GM18517 (cell line): ENCODE results near the gene SLC22A13.

Experiments
- ATAC-seq: cut with Tn5 transposase; IDR thresholded peaks from one replicate; pipeline ENCODE4 v1.9.1; 2021; ENCODE audit warnings: mild to moderate bottlenecking, moderate library complexity; ENCODE audit not compliant: unreplicated experiment

The SLC22A13 gene

DNA sequence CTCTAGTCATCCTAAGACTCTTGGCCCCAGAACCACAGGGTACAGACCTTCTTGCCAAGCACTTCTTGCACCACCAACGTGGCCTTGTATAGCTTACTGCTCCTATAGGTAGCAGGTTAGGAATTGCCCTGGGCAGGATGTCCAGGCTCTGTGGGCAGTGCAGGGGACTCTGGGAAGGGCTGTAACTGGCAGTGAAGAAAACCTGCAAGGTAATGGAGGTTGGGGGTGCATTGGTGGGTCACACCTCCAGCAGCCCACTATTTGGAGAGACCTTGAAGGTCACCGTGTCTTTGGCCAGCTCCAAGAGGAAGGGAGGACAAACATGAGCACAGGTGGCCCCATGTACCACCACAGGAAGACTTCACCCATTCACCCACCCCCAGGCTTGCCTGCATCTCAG is 59.6 kb downstream of the SLC22A13 start:
- no peak for ATAC-seq

DNA sequence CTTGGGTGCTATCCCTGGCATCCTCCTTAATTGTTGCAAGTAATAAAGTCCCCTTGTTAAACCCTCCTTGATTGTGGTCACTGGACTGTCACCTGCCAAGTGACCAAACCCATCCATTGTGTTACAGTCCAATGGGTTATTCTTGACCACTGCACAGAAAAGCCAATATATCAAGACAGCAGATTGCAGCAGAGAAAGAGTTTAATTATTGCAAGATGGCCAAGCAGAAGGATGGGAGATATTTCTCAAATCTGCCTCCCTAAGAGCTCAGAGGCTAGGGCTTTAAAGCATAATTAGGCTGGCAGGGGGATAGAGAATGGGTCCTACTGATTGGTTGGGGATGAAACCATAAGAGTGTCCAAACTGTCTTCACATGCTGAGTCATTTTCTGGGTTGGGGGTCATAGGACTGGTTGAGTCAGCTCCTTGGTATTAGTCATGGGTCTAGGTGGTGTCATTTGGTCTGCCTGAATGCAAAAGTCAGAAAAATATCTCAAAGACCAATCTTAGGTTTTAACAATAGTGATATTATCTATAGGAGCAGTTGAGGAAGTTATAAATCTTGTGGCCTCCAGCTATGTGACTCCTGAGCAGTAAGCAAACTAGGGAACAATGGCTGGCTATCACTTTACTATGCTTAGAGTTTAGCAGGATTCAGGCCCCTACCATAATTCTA is 61.9 kb downstream of the SLC22A13 start:
- no peak for ATAC-seq
